Loucy (cell line): Measurements from ENCODE around the gene OR14A16.

ENCODE experiments used
- CTCF ChIP-seq: fragments of 200-600 bp; sonication (generic); conservative IDR thresholded peaks from 2 replicates; pipeline ENCODE4 v1.5.1; 2014; ENCODE audit warnings: mild to moderate bottlenecking, antibody characterized with exemption, low read length
- EZH2phosphoT487 ChIP-seq: fragments of 200-600 bp; IDR thresholded peaks from 2 replicates; pipeline ENCODE4 v1.6.1; 2018; ENCODE audit warnings: antibody characterized with exemption, mild to moderate bottlenecking, moderate library complexity, borderline replicate concordance

GRCh38 chr1:247833601-247834000 is 9.7 kb upstream of the OR14A16 start:
- TF ChIP-seq CTCF (no peak), EZH2phosphoT487 (no peak)
